Thoracic aorta (tissue), 2 donors: Measurements from ENCODE around the gene CCNA1. TPM values are rescaled to one million over a fixed set of nuclear protein-coding genes. Genes with fewer than 3 reads are reported as not detected.

Experiments used
- ATAC-seq: fragments of 150-250 bp; one replicate; pipeline ENCODE4 v1.8.0; 2017; ENCODE audit warnings: low read depth; ENCODE audit not compliant: insufficient number of reproducible peaks, low FRiP score
- DNase-seq: peaks from one replicate; pipeline ENCODE4 v3.0.0-alpha.2; 2020; ENCODE audit warnings: low spot score
- H3K27ac ChIP-seq, 2 donors: fragments of 200-600 bp; sonication (generic); 1 replicate in 1 of 2; 2 replicates in 1 of 2; pipeline ENCODE4 v1.5.1; 2016; ENCODE audit warnings: mild to moderate bottlenecking in 2 of 2, moderate library complexity in 2 of 2
- H3K27me3 ChIP-seq: fragments of 200-600 bp; sonication (generic); replicated peaks from 2 replicates; pipeline ENCODE4 v1.6.0; 2016; ENCODE audit warnings: mild to moderate bottlenecking; ENCODE audit not compliant: insufficient read depth
- H3K36me3 ChIP-seq: fragments of 200-600 bp; sonication (generic); one replicate; pipeline ENCODE4 v1.5.1; 2016
- H3K4me1 ChIP-seq, 2 donors: fragments of 200-600 bp; sonication (generic); 1 replicate in 1 of 2; 2 replicates in 1 of 2; pipeline versions ENCODE4 v1.5.1 to v1.6.0; 2016; ENCODE audit warnings: low read depth in 2 of 2, mild to moderate bottlenecking in 1 of 2; ENCODE audit not compliant: control insufficient read depth in 1 of 2
- H3K4me3 ChIP-seq: fragments of 200-600 bp; sonication (generic); 2 replicates; pipeline ENCODE4 v1.5.1; 2016; ENCODE audit warnings: mild to moderate bottlenecking
- H3K9me3 ChIP-seq: fragments of 200-600 bp; sonication (generic); 2 replicates; pipeline ENCODE4 v1.5.1; 2016
- total RNA-seq, 2 donors: library from RNA; depleted of rRNA; stranded (reverse); fragments of >200 nt; gene quantifications; one replicate each; pipeline versions ENCODE4 v1.1.0 to v1.2.3, GENCODE V29; 2016
- TF ChIP-seq, protein P1 (sequence below): fragments of 200-600 bp; sonication (generic); IDR thresholded peaks from one replicate; pipeline ENCODE4 v1.5.1; 2019; ENCODE audit warnings: antibody characterized with exemption

The CCNA1 gene
- total RNA-seq, 2 donors from 2014 or later = 0.41 to 1.1 TPM

DNA sequence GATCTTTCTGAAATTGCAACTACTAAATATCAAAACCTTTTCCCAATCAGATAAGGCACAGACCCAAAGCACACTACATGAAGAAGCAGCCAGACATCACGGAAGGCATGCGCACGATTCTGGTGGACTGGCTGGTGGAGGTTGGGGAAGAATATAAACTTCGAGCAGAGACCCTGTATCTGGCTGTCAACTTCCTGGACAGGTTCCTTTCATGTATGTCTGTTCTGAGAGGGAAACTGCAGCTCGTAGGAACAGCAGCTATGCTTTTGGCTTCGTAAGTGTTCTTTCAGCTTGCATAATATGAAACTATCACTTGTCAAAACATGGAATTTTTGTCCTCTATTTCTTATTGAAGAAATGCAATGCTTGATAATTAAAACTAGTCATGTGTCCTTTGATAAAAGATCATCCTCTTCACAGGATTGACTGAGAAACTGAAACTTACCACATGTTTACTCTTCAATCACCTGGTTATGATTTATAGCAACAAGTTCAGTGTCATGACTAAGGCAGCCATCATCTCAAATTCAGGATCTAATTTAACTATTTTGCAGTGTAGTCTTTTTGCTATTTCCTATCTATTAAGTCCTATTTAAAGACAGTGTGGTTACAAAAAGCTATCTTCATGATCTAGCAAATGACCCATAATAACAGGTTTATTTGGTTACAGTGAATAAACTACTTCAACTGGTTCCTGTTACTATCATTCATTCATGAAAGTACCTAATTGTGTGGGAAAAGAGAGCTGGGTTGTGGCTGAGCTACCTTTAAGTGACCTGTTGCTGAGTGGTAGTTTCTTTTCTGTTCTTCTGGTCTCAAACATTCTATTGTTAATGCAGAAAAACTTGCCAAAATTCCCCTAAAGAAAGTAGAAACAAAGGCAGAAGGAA, 6.5 kb downstream of the CCNA1 start:
- no peaks in the 10 kb centered on the region for H3K9me3 ChIP-seq
- H3K27me3 ChIP-seq = no peaks in the 10 kb centered on the region
- H3K36me3 ChIP-seq = no peaks in the 10 kb centered on the region
- H3K4me3 ChIP-seq = no peak overlapping the region
- H3K4me1 ChIP-seq = no peaks in the 10 kb centered on the region
- H3K27ac ChIP-seq = no peak overlapping the region
- DNase-seq (no peak), ATAC-seq (no peak)
- TF ChIP-seq, protein P1, sequence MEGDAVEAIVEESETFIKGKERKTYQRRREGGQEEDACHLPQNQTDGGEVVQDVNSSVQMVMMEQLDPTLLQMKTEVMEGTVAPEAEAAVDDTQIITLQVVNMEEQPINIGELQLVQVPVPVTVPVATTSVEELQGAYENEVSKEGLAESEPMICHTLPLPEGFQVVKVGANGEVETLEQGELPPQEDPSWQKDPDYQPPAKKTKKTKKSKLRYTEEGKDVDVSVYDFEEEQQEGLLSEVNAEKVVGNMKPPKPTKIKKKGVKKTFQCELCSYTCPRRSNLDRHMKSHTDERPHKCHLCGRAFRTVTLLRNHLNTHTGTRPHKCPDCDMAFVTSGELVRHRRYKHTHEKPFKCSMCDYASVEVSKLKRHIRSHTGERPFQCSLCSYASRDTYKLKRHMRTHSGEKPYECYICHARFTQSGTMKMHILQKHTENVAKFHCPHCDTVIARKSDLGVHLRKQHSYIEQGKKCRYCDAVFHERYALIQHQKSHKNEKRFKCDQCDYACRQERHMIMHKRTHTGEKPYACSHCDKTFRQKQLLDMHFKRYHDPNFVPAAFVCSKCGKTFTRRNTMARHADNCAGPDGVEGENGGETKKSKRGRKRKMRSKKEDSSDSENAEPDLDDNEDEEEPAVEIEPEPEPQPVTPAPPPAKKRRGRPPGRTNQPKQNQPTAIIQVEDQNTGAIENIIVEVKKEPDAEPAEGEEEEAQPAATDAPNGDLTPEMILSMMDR = no peak

DNA sequence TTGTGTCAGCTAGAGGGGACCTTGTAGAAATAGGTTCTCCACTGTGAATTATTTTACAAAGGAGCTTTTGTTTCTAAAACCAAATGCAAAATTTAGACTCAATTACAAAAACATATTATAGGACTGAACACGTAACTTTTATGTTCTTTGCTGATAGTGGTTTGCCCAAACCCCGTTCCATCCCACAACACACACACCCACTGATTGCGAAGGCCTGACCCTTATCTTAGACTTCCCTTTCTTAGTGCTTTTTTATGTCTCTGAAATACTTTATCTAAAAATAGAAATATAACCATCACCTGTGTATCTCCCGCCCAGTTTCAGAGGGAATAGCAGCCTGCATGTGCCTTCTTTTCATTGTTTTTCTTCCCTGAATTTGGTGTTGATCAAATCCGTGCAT, 13.0 kb downstream of the CCNA1 start:
- TF ChIP-seq, protein P1 = no peak
- ATAC-seq = no peak
- Histone ChIP-seq H3K27me3 (no peaks in the 10 kb centered on the region), H3K27ac (no peak overlapping the region), H3K36me3 (no peaks in the 10 kb centered on the region), H3K4me3 (no peak overlapping the region), H3K9me3 (no peaks in the 10 kb centered on the region), H3K4me1 (no peaks in the 10 kb centered on the region)
- no peak for DNase-seq

DNA sequence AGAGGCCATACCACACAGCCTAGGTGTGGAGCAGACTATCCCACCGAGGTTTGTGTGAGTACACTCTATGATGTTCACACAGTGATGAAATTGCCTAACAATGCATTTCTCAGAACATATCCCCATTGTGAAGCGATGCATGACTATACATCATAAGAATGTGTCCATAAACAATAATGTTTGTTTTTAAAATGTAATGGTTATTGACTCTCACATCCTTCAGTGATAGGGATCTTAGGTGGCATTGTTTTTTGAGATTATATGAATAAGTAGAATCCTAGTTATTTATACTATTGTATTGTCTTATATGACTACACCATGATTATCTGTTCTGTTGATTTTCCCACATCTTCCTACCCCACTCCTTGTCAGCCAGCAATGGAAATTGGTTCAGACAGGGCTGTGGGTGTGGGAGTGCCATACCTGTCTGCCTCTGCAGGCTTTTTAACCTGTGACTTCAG, 13.6 kb downstream of the CCNA1 start:
- TF ChIP-seq, protein P1 = no peak
- no peak for ATAC-seq
- Histone ChIP-seq H3K36me3 (no peaks in the 10 kb centered on the region), H3K9me3 (no peaks in the 10 kb centered on the region), H3K4me3 (no peak overlapping the region), H3K27me3 (no peaks in the 10 kb centered on the region), H3K27ac (no peak overlapping the region), H3K4me1 (no peaks in the 10 kb centered on the region)
- no peak for DNase-seq

DNA sequence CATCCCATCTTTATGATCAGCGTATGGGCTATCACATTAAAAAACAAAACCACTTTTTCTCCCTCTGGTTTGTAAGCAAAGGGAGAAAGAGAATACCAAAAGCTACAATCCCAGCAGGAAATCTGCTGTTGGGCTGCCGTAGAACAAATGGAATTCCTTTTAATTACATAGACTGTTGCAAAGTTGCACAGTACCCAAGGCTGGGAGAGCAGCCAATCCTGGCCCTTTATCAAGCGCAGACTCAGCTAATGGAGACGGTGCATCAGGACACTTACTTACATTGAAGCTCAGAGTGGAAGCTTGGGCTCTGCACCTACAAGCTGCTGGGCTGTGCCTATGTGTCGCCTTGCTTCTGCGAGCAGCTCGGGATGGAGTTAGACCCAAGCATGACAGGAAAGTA, 15.2 kb downstream of the CCNA1 start:
- ATAC-seq (no peak), DNase-seq (no peak)
- no peaks in the 10 kb centered on the region for H3K27me3 ChIP-seq
- no peaks in the 10 kb centered on the region for H3K36me3 ChIP-seq
- no peaks in the 10 kb centered on the region for H3K4me1 ChIP-seq
- TF ChIP-seq, protein P1 = no peak
- H3K4me3 ChIP-seq = no peak overlapping the region
- H3K9me3 ChIP-seq = no peaks in the 10 kb centered on the region
- no peak overlapping the region for H3K27ac ChIP-seq

DNA sequence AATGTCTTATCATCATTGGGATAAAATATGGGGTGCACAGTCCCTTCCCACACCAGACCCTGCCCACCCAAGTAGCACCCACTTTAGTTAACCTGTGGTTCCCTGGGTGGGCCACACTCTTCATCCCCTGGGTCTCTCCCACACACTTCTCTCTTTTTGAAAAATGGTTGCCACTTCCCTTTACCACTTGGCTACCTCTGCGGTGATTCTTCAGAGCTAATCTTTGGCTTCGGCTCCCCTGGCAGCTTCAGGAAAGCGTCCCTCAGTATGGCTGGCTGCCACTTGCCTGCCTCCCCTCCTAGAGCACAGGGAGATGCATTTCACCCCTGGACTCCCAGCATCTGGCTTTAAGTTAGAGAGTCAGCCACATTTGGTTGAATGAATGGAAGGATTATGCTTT, 18.2 kb downstream of the CCNA1 start:
- Histone ChIP-seq H3K27me3 (no peaks in the 10 kb centered on the region), H3K9me3 (no peaks in the 10 kb centered on the region), H3K27ac (no peak overlapping the region), H3K4me3 (no peak overlapping the region), H3K36me3 (no peaks in the 10 kb centered on the region), H3K4me1 (no peaks in the 10 kb centered on the region)
- no peak for DNase-seq
- TF ChIP-seq, protein P1 = no peak
- no peak for ATAC-seq
